Measurements from ENCODE around the gene SH3PXD2A. TPM values are rescaled to one million over a fixed set of nuclear protein-coding genes. Genes with fewer than 3 reads are reported as not detected.

Gene SH3PXD2A
- total RNA-seq, 4 donors from 2014 or later: 12.1 to 68.5 (median 21.7) TPM

GRCh38 chr10:103680869-103681236, 174.5 kb downstream of the SH3PXD2A start:
- H3K4me3 ChIP-seq: no peak overlapping the region
- no peak for DNase-seq
- H3K36me3 ChIP-seq: no peaks in the 10 kb centered on the region
- H3K4me1 ChIP-seq: peaks cover 0 to 38% (median 15%) of the 10 kb centered on the region in 4 donors
- TF ChIP-seq POLR2A (IDR thresholded peaks at IDR 0.05) (no peak), CTCF (IDR thresholded peaks at IDR 0.05) (no peak)
- no peaks in the 10 kb centered on the region for H3K27me3 ChIP-seq
- no peaks in the 10 kb centered on the region for H3K9me3 ChIP-seq
- no peak overlapping the region for H3K27ac ChIP-seq

DNA sequence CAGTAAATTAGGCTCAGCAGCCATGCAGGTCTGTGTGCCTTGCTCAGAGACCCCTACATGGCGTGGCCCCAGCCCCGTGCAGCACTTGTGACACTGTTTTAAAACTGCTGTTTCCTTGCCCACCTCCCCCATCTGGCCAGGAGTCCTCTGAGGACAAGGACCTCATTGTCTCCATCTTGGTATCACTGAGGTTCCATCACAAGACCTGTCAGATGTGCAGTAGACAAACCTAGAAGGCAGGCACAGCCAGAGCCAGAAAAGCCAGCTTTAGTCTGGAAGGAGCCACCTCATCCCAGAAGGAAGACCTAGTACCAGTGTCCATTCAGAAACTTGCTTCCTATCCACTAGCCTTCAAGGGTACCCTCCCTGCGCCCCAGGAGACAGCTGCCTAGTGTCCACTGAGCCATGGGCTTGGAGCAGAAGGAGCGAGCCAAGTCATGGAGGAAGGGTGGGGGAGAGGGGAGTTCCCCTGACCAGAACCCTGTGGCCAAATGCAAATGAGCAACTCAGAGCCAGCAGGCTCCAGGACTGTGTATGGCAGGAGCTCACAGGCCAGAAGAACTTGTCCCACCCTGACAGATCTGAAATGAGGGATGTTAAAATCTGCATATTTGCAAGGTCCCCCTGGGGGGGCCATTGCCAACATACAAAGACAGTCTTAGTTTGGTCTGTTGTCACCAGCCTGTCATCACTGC, 176.1 kb downstream of the SH3PXD2A start:
- Histone ChIP-seq H3K27ac (peak overlapping the region in 3 of 4 donors; percentile 74 to 87 (median 82)), H3K9me3 (no peaks in the 10 kb centered on the region), H3K4me1 (peaks cover 0 to 32% (median 15%) of the 10 kb centered on the region in 4 donors), H3K4me3 (no peak overlapping the region), H3K27me3 (no peaks in the 10 kb centered on the region), H3K36me3 (no peaks in the 10 kb centered on the region)
- DNase-seq: peak in 2 of 3 donors; percentile 37 to 56
- TF ChIP-seq POLR2A (IDR thresholded peaks at IDR 0.05): no peak
- TF ChIP-seq CTCF (IDR thresholded peaks at IDR 0.05): no peak

DNA sequence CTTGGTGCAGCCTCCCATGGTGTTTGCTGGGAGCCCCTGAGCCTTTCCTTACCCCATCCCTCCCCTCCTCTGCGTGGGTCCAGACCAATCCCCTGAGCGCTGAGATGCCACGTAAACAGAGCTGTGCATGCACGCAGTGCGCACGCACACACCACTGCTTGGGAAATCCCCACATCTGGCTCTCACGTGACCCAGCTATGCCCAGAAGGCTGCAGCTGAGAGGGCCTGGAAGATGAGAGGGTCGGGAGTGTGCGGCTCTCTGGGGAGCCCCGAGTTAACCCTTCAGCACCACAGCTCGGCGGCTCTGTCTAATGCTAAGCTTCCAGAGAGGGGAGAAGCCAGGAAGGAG, 177.2 kb downstream of the SH3PXD2A start:
- H3K4me3 ChIP-seq: peak overlapping the region; percentile 17 to 40 (median 24)
- DNase-seq: peak in 2 of 3 donors; percentile 89 to 93
- no peaks in the 10 kb centered on the region for H3K9me3 ChIP-seq
- no peaks in the 10 kb centered on the region for H3K27me3 ChIP-seq
- peak overlapping the region; percentile 54 to 87 (median 78) for H3K27ac ChIP-seq
- no peaks in the 10 kb centered on the region for H3K36me3 ChIP-seq
- TF ChIP-seq CTCF (IDR thresholded peaks at IDR 0.05): no peak
- no peak for TF ChIP-seq POLR2A (IDR thresholded peaks at IDR 0.05)
- peaks cover 0 to 32% (median 15%) of the 10 kb centered on the region in 4 donors for H3K4me1 ChIP-seq

DNA sequence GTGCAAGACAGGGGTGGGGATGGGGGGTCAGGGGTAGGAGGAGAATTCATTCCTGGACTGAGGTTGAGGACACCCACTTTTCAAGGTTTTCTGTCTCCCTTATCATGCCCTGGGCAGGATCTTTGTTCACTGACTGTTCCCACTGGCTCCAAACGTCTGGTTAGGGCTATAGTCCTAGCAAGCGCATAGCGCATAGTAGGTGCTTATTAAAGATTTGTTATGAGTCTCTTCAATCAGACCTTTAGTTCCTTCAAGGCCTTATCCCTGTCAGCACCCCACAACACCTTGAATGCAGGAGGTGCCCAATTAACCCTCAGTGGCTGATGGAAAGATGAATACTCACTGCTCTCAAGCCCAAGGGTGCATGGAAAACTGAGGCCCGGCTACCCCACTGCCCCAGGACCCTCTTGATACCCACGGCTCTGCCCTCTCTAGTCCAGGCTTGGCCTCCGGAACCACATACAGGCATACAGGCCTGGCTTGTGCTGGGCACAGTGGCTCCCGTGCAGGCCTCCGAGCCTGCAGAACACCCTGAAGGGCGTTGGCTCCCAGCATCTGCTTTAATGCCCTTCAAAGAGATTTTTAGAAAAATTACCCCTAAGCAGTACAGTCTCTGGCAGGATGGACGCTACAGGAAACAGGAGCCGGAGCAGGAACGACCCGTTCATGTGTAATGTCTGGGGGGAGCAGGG, 177.7 kb downstream of the SH3PXD2A start:
- TF ChIP-seq POLR2A (IDR thresholded peaks at IDR 0.05): no peak
- no peak for TF ChIP-seq CTCF (IDR thresholded peaks at IDR 0.05)
- Histone ChIP-seq H3K27me3 (no peaks in the 10 kb centered on the region), H3K36me3 (no peaks in the 10 kb centered on the region), H3K9me3 (no peaks in the 10 kb centered on the region), H3K4me1 (peaks cover 0 to 32% (median 15%) of the 10 kb centered on the region in 4 donors), H3K4me3 (peak overlapping the region; percentile 17 to 40 (median 24)), H3K27ac (peak overlapping the region; percentile 54 to 87 (median 78))
- DNase-seq: no peak

DNA sequence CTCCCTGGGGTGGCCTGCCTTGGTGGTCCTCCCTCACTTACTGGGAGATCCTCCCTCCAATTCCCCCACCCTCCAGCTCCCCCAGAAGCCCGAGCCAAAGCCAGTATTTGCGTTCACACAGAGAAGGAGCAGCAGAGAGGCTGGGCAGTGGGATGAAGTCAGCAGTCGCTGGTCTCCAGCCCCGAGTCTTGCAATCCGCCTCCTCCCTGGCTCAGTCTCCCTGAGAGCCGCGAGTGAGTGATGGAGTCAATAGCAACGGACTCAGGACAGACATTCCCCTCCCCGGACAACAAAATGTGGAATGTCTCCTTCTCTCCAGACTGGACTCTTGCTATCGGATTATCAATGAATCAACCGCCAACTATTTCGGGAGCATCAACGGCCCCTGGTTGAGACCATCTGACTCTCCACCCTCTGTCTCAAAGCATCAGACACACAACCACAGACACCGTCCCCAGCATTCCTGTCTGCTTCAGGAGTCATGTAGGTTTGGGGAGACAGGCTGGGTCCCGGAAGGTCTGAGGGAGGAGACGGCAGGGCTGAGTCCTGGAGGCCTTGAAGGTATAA, 178.4 kb downstream of the SH3PXD2A start:
- H3K36me3 ChIP-seq: no peaks in the 10 kb centered on the region
- TF ChIP-seq CTCF (IDR thresholded peaks at IDR 0.05) (no peak), POLR2A (IDR thresholded peaks at IDR 0.05) (no peak)
- peak overlapping the region; percentile 54 to 87 (median 78) for H3K27ac ChIP-seq
- H3K27me3 ChIP-seq: no peaks in the 10 kb centered on the region
- DNase-seq: peak in 1 of 3 donors; percentile 66
- peak overlapping the region in 1 of 4 donors; percentile 40 for H3K4me3 ChIP-seq
- no peaks in the 10 kb centered on the region for H3K9me3 ChIP-seq
- H3K4me1 ChIP-seq: peaks cover 0 to 32% (median 15%) of the 10 kb centered on the region in 4 donors

All from Peyer's patch (tissue), 4 donors.